Measurements from ENCODE around the gene SEPTIN10.
"Not testable (repeated sequence)": the region's sequence is repeated elsewhere in the genome, so short reads cannot be mapped to it uniquely, and the experiment has no call there.

GRCh38 chr2:109536556-109536955, 77.2 kb downstream of the SEPTIN10 start:
- TF ChIP-seq, protein P1, sequence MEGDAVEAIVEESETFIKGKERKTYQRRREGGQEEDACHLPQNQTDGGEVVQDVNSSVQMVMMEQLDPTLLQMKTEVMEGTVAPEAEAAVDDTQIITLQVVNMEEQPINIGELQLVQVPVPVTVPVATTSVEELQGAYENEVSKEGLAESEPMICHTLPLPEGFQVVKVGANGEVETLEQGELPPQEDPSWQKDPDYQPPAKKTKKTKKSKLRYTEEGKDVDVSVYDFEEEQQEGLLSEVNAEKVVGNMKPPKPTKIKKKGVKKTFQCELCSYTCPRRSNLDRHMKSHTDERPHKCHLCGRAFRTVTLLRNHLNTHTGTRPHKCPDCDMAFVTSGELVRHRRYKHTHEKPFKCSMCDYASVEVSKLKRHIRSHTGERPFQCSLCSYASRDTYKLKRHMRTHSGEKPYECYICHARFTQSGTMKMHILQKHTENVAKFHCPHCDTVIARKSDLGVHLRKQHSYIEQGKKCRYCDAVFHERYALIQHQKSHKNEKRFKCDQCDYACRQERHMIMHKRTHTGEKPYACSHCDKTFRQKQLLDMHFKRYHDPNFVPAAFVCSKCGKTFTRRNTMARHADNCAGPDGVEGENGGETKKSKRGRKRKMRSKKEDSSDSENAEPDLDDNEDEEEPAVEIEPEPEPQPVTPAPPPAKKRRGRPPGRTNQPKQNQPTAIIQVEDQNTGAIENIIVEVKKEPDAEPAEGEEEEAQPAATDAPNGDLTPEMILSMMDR (IDR thresholded peaks at IDR 0.05 in 2 of 3, conservative IDR thresholded peaks at IDR 0.05 in 1 of 3; ENCODE audit: borderline replicate concordance in 1 of 3, insufficient read depth in 1 of 3, low read depth in 2 of 3, low read length in 2 of 3), result not testable (repeated sequence)
- not testable (repeated sequence) for TF ChIP-seq POLR2A (IDR thresholded peaks at IDR 0.05; ENCODE audit: borderline replicate concordance, extremely low read depth, insufficient read depth, insufficient read length); CEBPB (IDR thresholded peaks at IDR 0.05; ENCODE audit: low read depth); JUND (IDR thresholded peaks at IDR 0.05); EZH2 (IDR thresholded peaks at IDR 0.05); EZH2phosphoT487 (IDR thresholded peaks at IDR 0.05; ENCODE audit: borderline replicate concordance); ZFX (IDR thresholded peaks at IDR 0.05); TCF7L2 (IDR thresholded peaks at IDR 0.05; ENCODE audit: borderline replicate concordance, extremely low read depth, insufficient read depth, insufficient read length); POLR2AphosphoS5 (IDR thresholded peaks at IDR 0.05; ENCODE audit: low read depth, low read length); ZNF274 (IDR thresholded peaks at IDR 0.05; ENCODE audit: low read depth, low read length); EGR1 (IDR thresholded peaks at IDR 0.05; ENCODE audit: low read depth); ATF3 (IDR thresholded peaks at IDR 0.05); MAX (IDR thresholded peaks at IDR 0.05)
- TF ChIP-seq, protein P2, sequence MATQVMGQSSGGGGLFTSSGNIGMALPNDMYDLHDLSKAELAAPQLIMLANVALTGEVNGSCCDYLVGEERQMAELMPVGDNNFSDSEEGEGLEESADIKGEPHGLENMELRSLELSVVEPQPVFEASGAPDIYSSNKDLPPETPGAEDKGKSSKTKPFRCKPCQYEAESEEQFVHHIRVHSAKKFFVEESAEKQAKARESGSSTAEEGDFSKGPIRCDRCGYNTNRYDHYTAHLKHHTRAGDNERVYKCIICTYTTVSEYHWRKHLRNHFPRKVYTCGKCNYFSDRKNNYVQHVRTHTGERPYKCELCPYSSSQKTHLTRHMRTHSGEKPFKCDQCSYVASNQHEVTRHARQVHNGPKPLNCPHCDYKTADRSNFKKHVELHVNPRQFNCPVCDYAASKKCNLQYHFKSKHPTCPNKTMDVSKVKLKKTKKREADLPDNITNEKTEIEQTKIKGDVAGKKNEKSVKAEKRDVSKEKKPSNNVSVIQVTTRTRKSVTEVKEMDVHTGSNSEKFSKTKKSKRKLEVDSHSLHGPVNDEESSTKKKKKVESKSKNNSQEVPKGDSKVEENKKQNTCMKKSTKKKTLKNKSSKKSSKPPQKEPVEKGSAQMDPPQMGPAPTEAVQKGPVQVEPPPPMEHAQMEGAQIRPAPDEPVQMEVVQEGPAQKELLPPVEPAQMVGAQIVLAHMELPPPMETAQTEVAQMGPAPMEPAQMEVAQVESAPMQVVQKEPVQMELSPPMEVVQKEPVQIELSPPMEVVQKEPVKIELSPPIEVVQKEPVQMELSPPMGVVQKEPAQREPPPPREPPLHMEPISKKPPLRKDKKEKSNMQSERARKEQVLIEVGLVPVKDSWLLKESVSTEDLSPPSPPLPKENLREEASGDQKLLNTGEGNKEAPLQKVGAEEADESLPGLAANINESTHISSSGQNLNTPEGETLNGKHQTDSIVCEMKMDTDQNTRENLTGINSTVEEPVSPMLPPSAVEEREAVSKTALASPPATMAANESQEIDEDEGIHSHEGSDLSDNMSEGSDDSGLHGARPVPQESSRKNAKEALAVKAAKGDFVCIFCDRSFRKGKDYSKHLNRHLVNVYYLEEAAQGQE (IDR thresholded peaks at IDR 0.05; ENCODE audit: low read depth), result not testable (repeated sequence)
